Esophagus squamous epithelium (tissue), 4 donors: ENCODE data around the gene F11R.
"Not testable (repeated sequence)": the region's sequence is repeated elsewhere in the genome, so short reads cannot be mapped to it uniquely, and the experiment has no call there.

ENCODE experiments used
- CTCF ChIP-seq, 6 experiments: fragments of 450-650 bp in 4 of 6; fragments of 200-600 bp in 2 of 6; sonication (generic) in 2 of 6; IDR thresholded peaks; one replicate each; pipeline ENCODE4 v1.5.1; 2016 to 2019; ENCODE audit warnings: antibody characterized with exemption in 6 of 6, mild to moderate bottlenecking in 4 of 6, moderate library complexity in 4 of 6
- POLR2A ChIP-seq, 4 donors: fragments of 450-650 bp; IDR thresholded peaks; one replicate each; pipeline ENCODE4 v1.6.1; 2017; ENCODE audit warnings: antibody characterized with exemption in 4 of 4, mild to moderate bottlenecking in 4 of 4, moderate library complexity in 3 of 4

GRCh38 chr1:161029466-161029865 lies 8.5 kb upstream of the F11R start:
- not testable (repeated sequence) for TF ChIP-seq CTCF, POLR2A (IDR thresholded peaks at IDR 0.05)
